GM13977 (cell line): ENCODE measurements around the gene GOLGA8N.
"Not testable (repeated sequence)": the region's sequence is repeated elsewhere in the genome, so short reads cannot be mapped to it uniquely, and the experiment has no call there.

ENCODE experiments used
- DNase-seq: peaks from one replicate; pipeline ENCODE4 v3.0.0; 2012; ENCODE audit warnings: low spot score
- CTCF ChIP-seq: IDR thresholded peaks from 2 replicates; pipeline ENCODE4 v1.5.1; 2012; ENCODE audit warnings: mild to moderate bottlenecking, control low read depth; ENCODE audit not compliant: insufficient read depth; ENCODE audit errors: extremely low read depth, missing control alignments
- in situ Hi-C: fragments of 300-500 bp; cut with MboI; formaldehyde crosslinking; loops from one replicate; pipeline ENCODE4 v1.12.0; 2022; ENCODE audit warnings: low sequenced_read_pairs, low pct_unique_long_range_greater_than_20kb, mixed read lengths, inconsistent platforms; ENCODE audit not compliant: unreplicated experiment

GOLGA8N gene

GRCh38 chr15:32593151-32593550, at the start of gene GOLGA8N:
GOLGA8N (plus strand) TSS chr15:32593456.
- in situ Hi-C loops, DNase-seq: not testable (repeated sequence)

- in situ Hi-C loops, result not testable (repeated sequence)
Observed at GRCh38 chr15:32543456-32543855, 49.8 kb upstream of the GOLGA8N start.

DNA sequence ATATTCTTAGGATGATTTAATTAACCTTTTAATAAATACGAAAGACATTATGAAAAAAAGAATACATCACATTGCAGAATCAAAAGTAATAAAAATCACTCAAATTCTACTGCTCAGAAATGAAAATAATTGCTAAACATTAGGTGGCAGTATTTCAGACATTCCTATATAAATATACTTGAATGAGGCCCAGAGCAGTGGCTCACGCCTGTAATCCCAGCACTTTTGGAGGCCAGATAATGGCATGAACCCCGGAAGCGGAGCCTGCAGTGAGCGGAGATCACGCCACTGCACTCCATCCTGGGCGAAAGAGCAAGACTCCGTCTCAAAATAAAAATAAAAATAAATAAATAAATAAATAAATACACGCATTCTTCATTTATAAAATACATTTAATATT, 48.1 kb upstream of the GOLGA8N start:
- in situ Hi-C loops, DNase-seq: not testable (repeated sequence)

More at GRCh38 chr15:32543456-32543855, 49.8 kb upstream of the GOLGA8N start:
- not testable (repeated sequence) for DNase-seq

GRCh38 chr15:32554587-32554986, 38.7 kb upstream of the GOLGA8N start:
- in situ Hi-C loops, DNase-seq: not testable (repeated sequence)

- in situ Hi-C loops, DNase-seq: not testable (repeated sequence)
Observed at GRCh38 chr15:32562198-32562597, 31.1 kb upstream of the GOLGA8N start.

DNA sequence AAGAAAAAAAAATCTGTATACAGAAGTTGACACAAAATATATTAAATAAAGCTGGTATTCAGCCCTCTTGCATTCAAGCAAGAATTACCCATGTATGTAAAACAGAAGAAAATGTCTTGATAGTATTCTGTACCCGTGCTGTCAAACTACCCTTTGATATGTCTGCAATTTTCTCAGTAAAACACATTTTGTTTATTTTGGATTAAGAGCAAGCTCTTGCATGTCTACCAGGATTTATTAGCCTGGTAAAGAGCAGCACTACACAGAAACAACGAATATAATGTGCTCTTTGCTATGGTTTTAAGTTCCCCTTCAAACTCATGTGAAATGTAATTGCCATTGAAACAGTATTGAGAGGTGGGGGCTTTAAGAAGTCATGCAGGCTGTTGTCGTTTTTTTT, 24.3 kb upstream of the GOLGA8N start:
- in situ Hi-C loops, DNase-seq: not testable (repeated sequence)

DNA sequence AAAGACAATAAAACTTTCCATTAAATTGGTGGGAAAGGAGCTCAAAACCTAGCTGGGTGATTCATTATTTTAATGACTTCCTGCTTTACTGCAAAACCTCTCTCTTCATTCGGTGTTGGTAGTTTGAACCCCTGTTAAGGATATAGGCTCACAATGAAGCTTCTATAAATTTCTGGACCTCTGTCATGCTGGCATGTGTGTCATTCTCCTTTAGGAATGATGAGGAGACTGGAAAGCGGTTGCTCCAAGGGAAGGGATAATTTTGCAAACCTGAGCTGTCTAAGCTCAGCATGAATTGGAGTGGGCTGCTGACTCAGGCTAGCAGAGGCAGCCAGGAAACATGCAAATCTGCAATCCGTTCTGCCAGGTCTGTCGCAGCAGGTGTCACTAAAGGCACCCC, 14.8 kb upstream of the GOLGA8N start:
- in situ Hi-C loops, DNase-seq: not testable (repeated sequence)

- in situ Hi-C loops, DNase-seq: not testable (repeated sequence)
Observed at GRCh38 chr15:32585844-32586243, 7.4 kb upstream of the GOLGA8N start.

GRCh38 chr15:32609518-32609917, 16.3 kb downstream of the GOLGA8N start:
- in situ Hi-C loops, DNase-seq: not testable (repeated sequence)

DNA sequence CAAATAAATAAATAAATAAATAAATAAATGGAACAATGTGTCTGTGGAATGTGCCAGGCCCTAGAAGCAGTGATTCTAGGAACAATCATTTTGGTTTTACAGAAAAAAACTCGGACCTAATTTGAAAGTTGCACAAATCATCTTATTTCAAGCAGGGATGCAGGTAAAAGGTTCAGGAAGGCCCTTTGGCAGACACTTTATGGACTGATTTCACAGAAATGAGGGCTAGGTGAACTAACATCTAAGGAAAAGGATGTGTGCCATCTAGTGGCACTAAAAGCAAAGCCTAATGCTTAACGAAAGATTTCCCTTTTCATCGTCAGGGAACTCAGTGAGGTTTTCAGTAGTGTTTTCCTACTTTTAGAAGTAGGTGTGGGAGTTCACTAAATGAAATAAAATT, 17.5 kb downstream of the GOLGA8N start:
- in situ Hi-C loops, DNase-seq: not testable (repeated sequence)

DNA sequence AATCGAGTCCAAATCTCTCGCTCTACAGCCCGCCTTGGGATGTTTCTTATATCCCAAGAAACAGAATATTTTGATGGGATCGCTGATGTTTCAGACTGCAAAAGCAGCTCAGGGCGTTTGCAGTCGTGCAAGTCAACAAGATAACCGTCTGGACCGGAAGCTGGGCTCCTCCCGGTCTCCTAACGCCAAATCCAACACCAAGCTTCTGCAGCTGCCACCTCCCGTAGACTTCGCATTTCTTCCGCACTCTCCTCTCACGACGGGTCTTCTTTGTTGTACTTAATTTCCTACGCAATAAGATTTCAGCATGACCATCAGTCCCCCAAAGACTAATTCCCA, 21.4 kb downstream of the GOLGA8N start:
- in situ Hi-C loops, DNase-seq: not testable (repeated sequence)

DNA sequence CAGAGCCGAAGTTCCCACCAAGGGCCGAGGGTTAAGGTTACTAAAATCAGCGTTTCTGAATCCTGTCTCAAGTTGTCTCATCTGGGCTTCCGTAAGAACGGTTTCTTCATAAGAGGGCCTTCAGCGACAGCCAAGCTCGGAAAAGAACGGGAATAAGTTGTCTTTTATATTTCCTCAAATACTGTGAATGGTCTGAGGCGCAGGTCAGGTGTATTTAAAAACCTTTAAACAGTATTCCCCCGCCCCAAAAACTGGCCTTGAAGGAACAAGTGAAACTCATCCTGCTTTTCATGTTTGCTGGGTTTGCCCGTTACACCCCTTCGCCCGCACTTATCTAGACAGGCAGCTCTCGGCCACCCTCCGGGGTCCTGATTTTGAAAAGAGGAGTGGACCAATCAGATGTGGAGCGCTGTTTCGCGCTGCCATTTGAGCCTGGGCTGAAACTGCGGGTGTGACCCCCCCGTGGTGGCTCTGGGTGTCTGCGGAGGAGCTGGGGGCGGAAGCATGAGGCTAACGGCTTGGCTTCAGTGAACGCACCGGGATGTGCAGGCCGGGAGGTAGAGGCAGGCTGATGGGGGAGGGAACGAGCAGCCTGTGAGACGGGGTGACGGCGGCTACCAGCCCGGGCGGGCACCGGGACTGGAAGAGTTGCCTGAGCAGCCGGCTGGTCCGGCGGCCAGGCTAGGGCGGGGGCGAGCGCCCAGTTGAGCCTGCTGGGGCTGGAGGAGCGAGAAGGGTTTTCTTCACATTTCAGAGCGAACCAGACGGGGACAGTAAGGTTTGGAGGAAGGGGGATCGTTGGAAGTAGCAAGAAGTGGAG, 22.0 kb downstream of the GOLGA8N start, which contains the start of gene ARHGAP11A:
ARHGAP11A (plus strand) TSS at position 454 of the 820 bp plus-strand sequence. CDS start 708 bp downstream, outside the sequence.
- DNase-seq, result peak; percentile 64
- in situ Hi-C loops, result not testable (repeated sequence)

- in situ Hi-C loops, DNase-seq: not testable (repeated sequence)
Observed at GRCh38 chr15:32615871-32616426, 22.7 kb downstream of the GOLGA8N start.

GRCh38 chr15:32636410-32636809, 43.2 kb downstream of the GOLGA8N start:
- in situ Hi-C loops, result no loop called here
- DNase-seq, result no peak
- no peak for TF ChIP-seq CTCF
